ENCODE measurements around the gene TMEM134. TPM values are rescaled to one million over a fixed set of nuclear protein-coding genes. Genes with fewer than 3 reads are reported as not detected.

Gene TMEM134
- total and polyA plus RNA-seq, 10 of the 15 experiments (the other 5 are each of a cell fraction or from before 2014, with no cell fraction given) = 1.6 to 93.8 (median 27.8) TPM

DNA sequence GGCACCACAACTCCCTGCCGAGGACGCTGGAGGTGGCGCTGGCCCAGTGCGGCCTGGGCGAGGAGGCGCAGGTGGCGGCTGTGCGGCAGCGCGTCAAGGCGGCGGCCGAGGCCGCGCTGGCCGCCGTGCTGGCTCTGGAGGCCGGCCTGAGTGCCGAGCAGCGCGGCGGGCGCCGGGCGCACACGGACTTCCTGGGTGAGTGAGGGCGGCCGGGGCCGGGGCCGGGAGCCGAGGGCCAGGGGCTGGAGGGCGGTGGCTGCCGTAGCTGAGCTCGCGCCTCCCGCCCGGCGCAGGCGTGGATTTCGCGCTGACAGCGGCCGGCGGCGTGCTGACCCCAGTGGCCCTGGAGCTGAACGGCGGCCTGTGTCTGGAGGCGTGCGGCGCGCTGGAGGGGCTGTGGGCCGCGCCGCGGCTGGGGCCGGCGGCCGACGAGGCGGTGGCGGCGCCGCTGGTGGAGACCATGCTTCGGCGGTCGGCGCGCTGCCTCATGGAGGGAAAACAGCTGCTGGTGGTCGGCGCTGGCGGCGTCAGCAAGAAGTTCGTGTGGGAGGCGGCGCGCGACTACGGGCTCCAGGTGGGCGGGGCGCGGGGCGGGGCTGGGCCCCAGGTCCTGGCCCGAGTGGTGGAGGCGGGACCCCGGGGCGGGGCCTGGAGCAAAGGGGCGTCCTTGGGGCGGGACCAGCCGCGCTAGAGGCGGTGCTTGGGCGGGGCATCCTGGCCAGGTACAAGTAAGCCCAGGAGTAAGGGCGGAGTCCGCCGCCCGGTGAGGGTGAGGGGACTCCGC, 48.2 kb downstream of the TMEM134 start (continued):
- TF ChIP-seq SIX5 (IDR thresholded peaks at IDR 0.05; ENCODE audit: low read depth, low read length, severe bottlenecking) (no peak), FOXK2 (IDR thresholded peaks at IDR 0.05) (no peak), NFYA (IDR thresholded peaks at IDR 0.05; ENCODE audit: borderline replicate concordance, low read depth, low read length) (no peak), EGR1 (IDR thresholded peaks at IDR 0.05; ENCODE audit: borderline replicate concordance in 1 of 2, low read depth in 2 of 2, low read length in 2 of 2) (peak in 1 of 2 experiments; percentile 49; a peak in 1 of 3 replicates), SPI1 (IDR thresholded peaks at IDR 0.05; ENCODE audit: borderline replicate concordance, insufficient read depth, low read depth, low read length) (no peak), YY1 (IDR thresholded peaks at IDR 0.05; ENCODE audit: low read depth, low read length) (no peak), SP1 (IDR thresholded peaks at IDR 0.05; ENCODE audit: low read depth, low read length) (peak; percentile 15), IKZF2 (IDR thresholded peaks at IDR 0.05) (no peak), NR2C2 (IDR thresholded peaks at IDR 0.05; ENCODE audit: borderline replicate concordance, control insufficient read depth, insufficient read length, low read depth) (no peak), RUNX3 (IDR thresholded peaks at IDR 0.05; ENCODE audit: low read length) (no peak; the same call in 1 of the 2 replicates), YBX1 (IDR thresholded peaks at IDR 0.05) (no peak), CBX5 (IDR thresholded peaks at IDR 0.05; ENCODE audit: low read depth) (no peak), ZNF207 (IDR thresholded peaks at IDR 0.05; ENCODE audit: borderline replicate concordance) (no peak), BACH1 (IDR thresholded peaks at IDR 0.05; ENCODE audit: borderline replicate concordance) (peak; percentile 59; the same call in 1 of the 2 replicates), ASH2L (IDR thresholded peaks at IDR 0.05; ENCODE audit: borderline replicate concordance, low read depth) (no peak), IRF4 (IDR thresholded peaks at IDR 0.05; ENCODE audit: low read depth, low read length) (no peak), MYC (IDR thresholded peaks at IDR 0.05; ENCODE audit: insufficient read depth, insufficient read length, insufficient replicate concordance, low read length, severe bottlenecking) (no peak), ZNF217 (IDR thresholded peaks at IDR 0.05) (peak; percentile 45; the same call in 1 of the 2 replicates), SUPT20H (IDR thresholded peaks at IDR 0.05; ENCODE audit: borderline replicate concordance, control insufficient read depth, low read depth, low read length) (no peak), SMC3 (IDR thresholded peaks at IDR 0.05; ENCODE audit: borderline replicate concordance, low read length) (no peak), HDAC2 (IDR thresholded peaks at IDR 0.05) (no peak), TCF12 (IDR thresholded peaks at IDR 0.05; ENCODE audit: low read depth, low read length) (peak; percentile 91)
- TF ChIP-seq, protein P1, sequence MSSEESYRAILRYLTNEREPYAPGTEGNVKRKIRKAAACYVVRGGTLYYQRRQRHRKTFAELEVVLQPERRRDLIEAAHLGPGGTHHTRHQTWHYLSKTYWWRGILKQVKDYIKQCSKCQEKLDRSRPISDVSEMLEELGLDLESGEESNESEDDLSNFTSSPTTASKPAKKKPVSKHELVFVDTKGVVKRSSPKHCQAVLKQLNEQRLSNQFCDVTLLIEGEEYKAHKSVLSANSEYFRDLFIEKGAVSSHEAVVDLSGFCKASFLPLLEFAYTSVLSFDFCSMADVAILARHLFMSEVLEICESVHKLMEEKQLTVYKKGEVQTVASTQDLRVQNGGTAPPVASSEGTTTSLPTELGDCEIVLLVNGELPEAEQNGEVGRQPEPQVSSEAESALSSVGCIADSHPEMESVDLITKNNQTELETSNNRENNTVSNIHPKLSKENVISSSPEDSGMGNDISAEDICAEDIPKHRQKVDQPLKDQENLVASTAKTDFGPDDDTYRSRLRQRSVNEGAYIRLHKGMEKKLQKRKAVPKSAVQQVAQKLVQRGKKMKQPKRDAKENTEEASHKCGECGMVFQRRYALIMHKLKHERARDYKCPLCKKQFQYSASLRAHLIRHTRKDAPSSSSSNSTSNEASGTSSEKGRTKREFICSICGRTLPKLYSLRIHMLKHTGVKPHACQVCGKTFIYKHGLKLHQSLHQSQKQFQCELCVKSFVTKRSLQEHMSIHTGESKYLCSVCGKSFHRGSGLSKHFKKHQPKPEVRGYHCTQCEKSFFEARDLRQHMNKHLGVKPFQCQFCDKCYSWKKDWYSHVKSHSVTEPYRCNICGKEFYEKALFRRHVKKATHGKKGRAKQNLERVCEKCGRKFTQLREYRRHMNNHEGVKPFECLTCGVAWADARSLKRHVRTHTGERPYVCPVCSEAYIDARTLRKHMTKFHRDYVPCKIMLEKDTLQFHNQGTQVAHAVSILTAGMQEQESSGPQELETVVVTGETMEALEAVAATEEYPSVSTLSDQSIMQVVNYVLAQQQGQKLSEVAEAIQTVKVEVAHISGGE (CRISPR knock-in tag; IDR thresholded peaks at IDR 0.05) = no peak
- TF ChIP-seq, protein P2, sequence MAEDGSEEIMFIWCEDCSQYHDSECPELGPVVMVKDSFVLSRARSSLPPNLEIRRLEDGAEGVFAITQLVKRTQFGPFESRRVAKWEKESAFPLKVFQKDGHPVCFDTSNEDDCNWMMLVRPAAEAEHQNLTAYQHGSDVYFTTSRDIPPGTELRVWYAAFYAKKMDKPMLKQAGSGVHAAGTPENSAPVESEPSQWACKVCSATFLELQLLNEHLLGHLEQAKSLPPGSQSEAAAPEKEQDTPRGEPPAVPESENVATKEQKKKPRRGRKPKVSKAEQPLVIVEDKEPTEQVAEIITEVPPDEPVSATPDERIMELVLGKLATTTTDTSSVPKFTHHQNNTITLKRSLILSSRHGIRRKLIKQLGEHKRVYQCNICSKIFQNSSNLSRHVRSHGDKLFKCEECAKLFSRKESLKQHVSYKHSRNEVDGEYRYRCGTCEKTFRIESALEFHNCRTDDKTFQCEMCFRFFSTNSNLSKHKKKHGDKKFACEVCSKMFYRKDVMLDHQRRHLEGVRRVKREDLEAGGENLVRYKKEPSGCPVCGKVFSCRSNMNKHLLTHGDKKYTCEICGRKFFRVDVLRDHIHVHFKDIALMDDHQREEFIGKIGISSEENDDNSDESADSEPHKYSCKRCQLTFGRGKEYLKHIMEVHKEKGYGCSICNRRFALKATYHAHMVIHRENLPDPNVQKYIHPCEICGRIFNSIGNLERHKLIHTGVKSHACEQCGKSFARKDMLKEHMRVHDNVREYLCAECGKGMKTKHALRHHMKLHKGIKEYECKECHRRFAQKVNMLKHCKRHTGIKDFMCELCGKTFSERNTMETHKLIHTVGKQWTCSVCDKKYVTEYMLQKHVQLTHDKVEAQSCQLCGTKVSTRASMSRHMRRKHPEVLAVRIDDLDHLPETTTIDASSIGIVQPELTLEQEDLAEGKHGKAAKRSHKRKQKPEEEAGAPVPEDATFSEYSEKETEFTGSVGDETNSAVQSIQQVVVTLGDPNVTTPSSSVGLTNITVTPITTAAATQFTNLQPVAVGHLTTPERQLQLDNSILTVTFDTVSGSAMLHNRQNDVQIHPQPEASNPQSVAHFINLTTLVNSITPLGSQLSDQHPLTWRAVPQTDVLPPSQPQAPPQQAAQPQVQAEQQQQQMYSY (CRISPR knock-in tag; IDR thresholded peaks at IDR 0.05) = no peak

Measured in GM12878 (cell line).